Naive B cell (primary cell): ENCODE measurements around the gene BNC1. TPM values are rescaled to one million over a fixed set of nuclear protein-coding genes. Genes with fewer than 3 reads are reported as not detected.

Experiments used
- ATAC-seq, 2 donors: fragments of 150-1000 bp; cut with Tn5 transposase; 2 replicates each; pipeline ENCODE4 v1.10.0; 2021; ENCODE audit warnings: low read depth in 2 of 2, mild to moderate bottlenecking in 2 of 2, moderate library complexity in 2 of 2
- DNase-seq: peaks from one replicate; pipeline ENCODE4 v3.0.0; 2022
- H3K27ac Mint-ChIP-seq, 6 donors: one replicate each; pipeline ENCODE4 v1.8.0; 2020 to 2022; ENCODE audit warnings: mild to moderate bottlenecking in 6 of 6, mixed read lengths in 6 of 6, moderate library complexity in 5 of 6, inconsistent platforms in 2 of 6
- H3K27me3 Mint-ChIP-seq, 3 donors: one replicate each; pipeline ENCODE4 v1.8.0; 2021 to 2022; ENCODE audit warnings: mixed read lengths in 3 of 3, mild to moderate bottlenecking in 1 of 3
- H3K36me3 Mint-ChIP-seq, 2 donors: one replicate each; pipeline ENCODE4 v1.8.0; 2020 to 2022; ENCODE audit warnings: mixed read lengths in 2 of 2, inconsistent platforms in 1 of 2, mild to moderate bottlenecking in 1 of 2
- H3K4me1 Mint-ChIP-seq, 3 donors: one replicate each; pipeline ENCODE4 v1.8.0; 2020 to 2022; ENCODE audit warnings: mixed read lengths in 3 of 3, inconsistent platforms in 1 of 3, mild to moderate bottlenecking in 1 of 3, moderate library complexity in 1 of 3
- H3K4me3 Mint-ChIP-seq, 8 donors: one replicate each; pipeline ENCODE4 v1.8.0; 2020 to 2022; ENCODE audit warnings: mild to moderate bottlenecking in 8 of 8, mixed read lengths in 8 of 8, moderate library complexity in 8 of 8, inconsistent platforms in 2 of 8
- H3K9me3 Mint-ChIP-seq, 7 donors: one replicate each; pipeline ENCODE4 v1.8.0; 2020 to 2022; ENCODE audit warnings: mixed read lengths in 7 of 7, mild to moderate bottlenecking in 5 of 7, inconsistent platforms in 2 of 7, moderate library complexity in 1 of 7
- polyA plus RNA-seq, 6 donors: library from polyadenylated mRNA; unstranded; fragments of 300-500 nt; fragmentation: Illumina TruSeq; gene quantifications; one replicate each; pipeline ENCODE4 v1.2.3, GENCODE V29; 2021; ENCODE audit warnings: low read depth in 6 of 6

BNC1 gene
- polyA plus RNA-seq: not detected

DNA sequence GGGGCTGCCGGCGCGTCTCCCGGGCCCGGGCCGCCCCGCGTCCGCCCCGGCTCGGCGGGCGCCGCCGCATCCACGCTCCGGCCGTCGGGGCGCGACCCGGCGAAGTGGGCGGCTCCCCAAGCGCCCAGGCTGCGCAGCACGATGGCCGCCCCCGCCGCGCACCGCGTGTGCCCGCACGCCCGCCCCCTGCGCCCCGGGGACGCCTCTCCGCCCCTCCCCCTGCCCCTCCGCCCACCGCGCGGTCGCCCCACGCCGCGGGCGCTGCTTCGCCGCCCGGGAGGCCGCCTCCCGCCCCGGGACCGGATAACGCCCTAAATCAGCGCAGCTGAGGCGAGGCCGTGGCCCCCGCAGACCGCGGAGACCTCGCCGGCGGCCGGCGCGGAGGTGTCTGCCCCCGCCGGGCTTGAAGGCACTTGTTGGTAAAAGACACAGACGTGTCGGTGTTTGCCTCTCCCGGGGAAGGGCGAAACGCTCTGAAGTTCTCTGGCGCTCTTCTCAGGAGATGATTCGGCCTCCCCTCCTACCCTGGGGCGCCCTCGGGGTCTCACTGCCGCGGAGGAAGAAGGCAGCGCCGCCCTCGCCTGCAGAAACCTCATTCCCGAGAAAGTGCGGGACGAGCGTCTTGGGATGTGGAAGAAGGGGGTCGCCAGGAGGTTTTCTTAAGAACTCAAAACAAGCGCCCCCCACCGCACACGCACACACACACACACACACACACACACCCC is at the start of gene BNC1:
TSS of gene BNC1 (minus strand) at position 106 of the 725 bp plus-strand sequence. CDS start at position 70, 36 bp downstream.
- Mint-ChIP-seq H3K9me3 (peaks cover 0 to 4% (median 0%) of the 10 kb centered on the region in 7 donors), H3K27me3 (peaks cover 55 to 77% (median 70%) of the 10 kb centered on the region in 3 donors), H3K36me3 (no peaks in the 10 kb centered on the region), H3K4me3 (peak within 1 kb of the TSS in 7 of 8 donors; percentile 47 to 86 (median 70)), H3K27ac (no peak within 1 kb of the TSS), H3K4me1 (peaks cover 8 to 16% (median 9%) of the 10 kb centered on the region in 3 donors)
- DNase-seq (no peak), ATAC-seq (no peak)

- no peak for ATAC-seq
- H3K27ac Mint-ChIP-seq: no peak overlapping the region
- H3K4me3 Mint-ChIP-seq: no peak overlapping the region
- no peak for DNase-seq
- peaks cover 4 to 24% (median 15%) of the 10 kb centered on the region in 3 donors for H3K27me3 Mint-ChIP-seq
- no peaks in the 10 kb centered on the region for H3K4me1 Mint-ChIP-seq
- no peaks in the 10 kb centered on the region for H3K36me3 Mint-ChIP-seq
- H3K9me3 Mint-ChIP-seq: peaks cover 0 to 4% (median 0%) of the 10 kb centered on the region in 7 donors
Measured at GRCh38 chr15:83327041-83327440, 42.6 kb upstream of the BNC1 start.

- H3K27me3 Mint-ChIP-seq: peaks cover 9 to 40% (median 15%) of the 10 kb centered on the region in 3 donors
- H3K27ac Mint-ChIP-seq: no peak overlapping the region
- DNase-seq (no peak), ATAC-seq (no peak)
- no peaks in the 10 kb centered on the region for H3K36me3 Mint-ChIP-seq
- peaks cover 0 to 4% (median under 1%) of the 10 kb centered on the region in 7 donors for H3K9me3 Mint-ChIP-seq
- H3K4me1 Mint-ChIP-seq: no peaks in the 10 kb centered on the region
- no peak overlapping the region for H3K4me3 Mint-ChIP-seq
Measured at GRCh38 chr15:83324799-83325198, 40.3 kb upstream of the BNC1 start.

- Mint-ChIP-seq H3K27me3 (peaks cover 15 to 49% (median 16%) of the 10 kb centered on the region in 3 donors), H3K9me3 (peaks cover 0 to 4% (median 2%) of the 10 kb centered on the region in 7 donors), H3K4me3 (no peak overlapping the region), H3K36me3 (no peaks in the 10 kb centered on the region), H3K27ac (no peak overlapping the region), H3K4me1 (no peaks in the 10 kb centered on the region)
- DNase-seq: no peak
- ATAC-seq: no peak
Measured at GRCh38 chr15:83323296-83323711, 38.8 kb upstream of the BNC1 start.

- peaks cover 12 to 53% (median 19%) of the 10 kb centered on the region in 3 donors for H3K27me3 Mint-ChIP-seq
- peaks cover 0 to 4% (median 2%) of the 10 kb centered on the region in 7 donors for H3K9me3 Mint-ChIP-seq
- no peak for ATAC-seq
- no peak overlapping the region for H3K4me3 Mint-ChIP-seq
- H3K36me3 Mint-ChIP-seq: no peaks in the 10 kb centered on the region
- no peak for DNase-seq
- H3K27ac Mint-ChIP-seq: no peak overlapping the region
- H3K4me1 Mint-ChIP-seq: no peaks in the 10 kb centered on the region
Measured at GRCh38 chr15:83322691-83323090, 38.2 kb upstream of the BNC1 start.

- no peak for DNase-seq
- no peaks in the 10 kb centered on the region for H3K36me3 Mint-ChIP-seq
Measured at GRCh38 chr15:83322061-83322460, 37.6 kb upstream of the BNC1 start.

GRCh38 chr15:83320844-83321243 is 36.4 kb upstream of the BNC1 start:
- Mint-ChIP-seq H3K36me3 (no peaks in the 10 kb centered on the region), H3K4me1 (no peaks in the 10 kb centered on the region), H3K27ac (no peak overlapping the region)

More at GRCh38 chr15:83322061-83322460, 37.6 kb upstream of the BNC1 start:
- Mint-ChIP-seq H3K4me1 (no peaks in the 10 kb centered on the region), H3K9me3 (peaks cover 0 to 4% (median 2%) of the 10 kb centered on the region in 7 donors), H3K4me3 (peak overlapping the region in 1 of 8 donors; percentile 48), H3K27ac (no peak overlapping the region), H3K27me3 (peaks cover 6 to 53% (median 23%) of the 10 kb centered on the region in 3 donors)
- ATAC-seq: no peak

DNA sequence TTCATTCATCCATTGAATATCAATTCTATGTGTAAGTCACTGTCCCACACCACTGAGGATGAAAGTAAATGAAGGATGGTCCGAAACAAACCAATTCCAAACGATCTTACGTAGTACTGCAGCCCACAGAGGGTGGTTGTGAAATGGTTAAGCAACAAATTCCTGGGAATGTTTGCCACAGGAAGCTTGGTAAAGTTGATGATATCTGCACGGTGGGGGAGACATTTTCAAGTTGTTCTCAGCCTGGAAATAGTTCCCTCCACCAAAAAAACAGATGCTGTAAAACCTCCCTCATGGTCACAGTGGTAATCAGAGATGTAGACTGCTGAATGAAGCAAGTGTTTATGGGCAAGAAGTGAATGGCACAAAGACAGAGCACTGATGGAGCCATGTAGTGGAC is 35.9 kb upstream of the BNC1 start:
- peaks cover 0 to 3% (median 2%) of the 10 kb centered on the region in 7 donors for H3K9me3 Mint-ChIP-seq
- H3K27me3 Mint-ChIP-seq: peaks cover 5 to 38% (median 23%) of the 10 kb centered on the region in 3 donors
- H3K27ac Mint-ChIP-seq: no peak overlapping the region
- no peaks in the 10 kb centered on the region for H3K4me1 Mint-ChIP-seq
- DNase-seq (no peak), ATAC-seq (no peak)
- H3K36me3 Mint-ChIP-seq: no peaks in the 10 kb centered on the region
- no peak overlapping the region for H3K4me3 Mint-ChIP-seq

More at GRCh38 chr15:83320844-83321243, 36.4 kb upstream of the BNC1 start:
- Mint-ChIP-seq H3K27me3 (peaks cover 5 to 43% (median 23%) of the 10 kb centered on the region in 3 donors), H3K9me3 (peaks cover 0 to 3% (median 2%) of the 10 kb centered on the region in 7 donors), H3K4me3 (no peak overlapping the region)
- DNase-seq (no peak), ATAC-seq (no peak)

DNA sequence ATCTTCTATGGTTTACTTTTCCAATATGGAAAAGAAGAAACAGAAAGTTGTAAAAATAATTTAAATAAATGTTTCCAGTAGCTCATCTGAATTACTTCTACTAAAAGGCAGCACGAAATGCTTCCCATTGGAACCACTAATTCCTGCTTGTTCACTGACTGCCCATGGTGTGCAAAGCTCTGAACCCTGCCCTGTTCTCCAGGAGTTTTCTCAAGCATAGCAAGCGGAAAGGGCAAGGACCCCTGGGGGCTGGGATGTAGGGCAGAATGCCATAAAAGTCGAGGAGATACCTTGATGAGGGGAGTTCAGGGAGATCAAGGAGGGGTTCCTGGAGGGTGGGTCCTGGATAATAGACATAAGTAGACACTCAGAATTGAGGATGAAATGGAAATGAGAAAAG is 35.3 kb upstream of the BNC1 start:
- no peak overlapping the region for H3K27ac Mint-ChIP-seq
- no peak overlapping the region for H3K4me3 Mint-ChIP-seq
- no peak for DNase-seq
- H3K9me3 Mint-ChIP-seq: peaks cover 0 to 3% (median 2%) of the 10 kb centered on the region in 7 donors
- H3K27me3 Mint-ChIP-seq: peaks cover 5 to 36% (median 19%) of the 10 kb centered on the region in 3 donors
- no peaks in the 10 kb centered on the region for H3K4me1 Mint-ChIP-seq
- ATAC-seq: no peak
- H3K36me3 Mint-ChIP-seq: no peaks in the 10 kb centered on the region

DNA sequence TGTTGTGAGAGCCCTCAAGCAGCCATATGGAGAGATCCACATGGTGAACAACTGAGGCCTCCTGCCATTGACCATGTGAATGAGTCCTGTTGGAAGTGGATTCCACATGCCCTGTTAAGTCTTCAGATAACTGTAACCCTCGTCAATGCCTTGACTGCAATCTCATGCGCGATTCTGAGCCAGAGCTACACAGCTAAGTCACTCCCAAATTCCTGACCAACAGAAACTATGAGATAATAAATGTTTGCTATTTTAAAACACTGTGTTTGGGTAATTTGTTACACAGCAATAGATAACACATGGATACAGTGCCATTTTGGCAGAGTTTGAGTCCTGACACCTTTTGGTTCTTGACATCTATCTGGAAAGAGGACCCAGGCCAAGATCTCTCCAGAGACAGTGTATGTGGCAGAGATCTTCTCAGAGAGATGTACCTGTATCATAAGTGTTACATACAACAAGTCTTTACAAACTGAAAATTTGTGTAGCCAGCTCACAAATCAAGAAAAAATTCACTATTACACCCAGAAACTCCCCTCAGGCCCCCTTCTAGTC is 34.5 kb upstream of the BNC1 start:
- Mint-ChIP-seq H3K36me3 (no peaks in the 10 kb centered on the region), H3K9me3 (peaks cover 0 to 4% (median 2%) of the 10 kb centered on the region in 7 donors), H3K4me3 (no peak overlapping the region), H3K27me3 (peaks cover 5 to 36% (median 19%) of the 10 kb centered on the region in 3 donors), H3K4me1 (no peaks in the 10 kb centered on the region), H3K27ac (no peak overlapping the region)
- ATAC-seq (no peak), DNase-seq (no peak)

DNA sequence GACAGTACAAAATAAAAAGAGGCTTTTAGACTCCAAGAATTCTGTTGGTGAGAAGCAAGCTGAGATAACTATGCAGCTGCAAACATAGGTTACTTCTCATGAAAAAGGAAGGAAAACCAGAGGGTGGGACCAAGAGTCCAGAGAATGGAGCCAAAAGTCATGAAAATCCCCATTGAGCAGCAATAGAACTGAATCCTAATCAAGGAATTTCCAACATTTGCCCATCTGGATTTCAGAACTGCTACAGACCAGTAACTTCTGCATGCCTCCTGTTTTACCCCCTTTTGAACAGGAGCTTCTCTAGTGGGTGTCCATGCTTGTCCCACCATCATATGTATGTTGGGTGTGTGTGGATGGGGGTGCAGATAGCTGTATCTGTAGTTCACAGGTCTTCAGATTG is 33.6 kb upstream of the BNC1 start:
- H3K27ac Mint-ChIP-seq: no peak overlapping the region

DNA sequence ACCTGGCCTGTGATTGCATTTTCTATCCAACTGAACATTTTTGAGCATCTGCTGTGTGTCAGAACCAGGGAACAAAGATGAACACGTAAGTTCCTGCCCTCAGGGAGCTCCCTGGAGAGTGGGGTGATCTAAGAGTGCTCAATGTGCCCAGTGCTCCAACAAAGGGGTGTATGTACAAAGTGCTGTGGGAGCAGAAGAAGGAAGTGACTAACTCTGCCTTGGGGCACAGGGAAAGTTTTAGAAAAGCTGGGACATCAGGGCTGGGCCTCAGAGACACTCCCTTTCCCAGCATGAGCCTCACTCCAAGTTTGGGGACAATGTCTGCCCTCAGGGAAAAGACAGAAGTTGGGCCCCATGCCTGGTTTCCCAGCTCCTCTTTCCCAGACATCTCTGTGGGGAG is 27.6 kb upstream of the BNC1 start:
- Mint-ChIP-seq H3K4me1 (no peaks in the 10 kb centered on the region), H3K9me3 (peaks cover 0 to 5% (median 0%) of the 10 kb centered on the region in 7 donors), H3K27me3 (peaks cover 0 to 7% (median 3%) of the 10 kb centered on the region in 3 donors), H3K27ac (no peak overlapping the region), H3K36me3 (no peaks in the 10 kb centered on the region), H3K4me3 (no peak overlapping the region)
- DNase-seq (no peak), ATAC-seq (no peak)

More for the DNA sequence above, 33.6 kb upstream of the BNC1 start:
- Mint-ChIP-seq H3K36me3 (no peaks in the 10 kb centered on the region), H3K27me3 (peaks cover 5 to 36% (median 19%) of the 10 kb centered on the region in 3 donors), H3K4me3 (no peak overlapping the region), H3K4me1 (no peaks in the 10 kb centered on the region), H3K9me3 (peaks cover 0 to 4% (median 2%) of the 10 kb centered on the region in 7 donors)
- DNase-seq: no peak
- ATAC-seq: no peak

DNA sequence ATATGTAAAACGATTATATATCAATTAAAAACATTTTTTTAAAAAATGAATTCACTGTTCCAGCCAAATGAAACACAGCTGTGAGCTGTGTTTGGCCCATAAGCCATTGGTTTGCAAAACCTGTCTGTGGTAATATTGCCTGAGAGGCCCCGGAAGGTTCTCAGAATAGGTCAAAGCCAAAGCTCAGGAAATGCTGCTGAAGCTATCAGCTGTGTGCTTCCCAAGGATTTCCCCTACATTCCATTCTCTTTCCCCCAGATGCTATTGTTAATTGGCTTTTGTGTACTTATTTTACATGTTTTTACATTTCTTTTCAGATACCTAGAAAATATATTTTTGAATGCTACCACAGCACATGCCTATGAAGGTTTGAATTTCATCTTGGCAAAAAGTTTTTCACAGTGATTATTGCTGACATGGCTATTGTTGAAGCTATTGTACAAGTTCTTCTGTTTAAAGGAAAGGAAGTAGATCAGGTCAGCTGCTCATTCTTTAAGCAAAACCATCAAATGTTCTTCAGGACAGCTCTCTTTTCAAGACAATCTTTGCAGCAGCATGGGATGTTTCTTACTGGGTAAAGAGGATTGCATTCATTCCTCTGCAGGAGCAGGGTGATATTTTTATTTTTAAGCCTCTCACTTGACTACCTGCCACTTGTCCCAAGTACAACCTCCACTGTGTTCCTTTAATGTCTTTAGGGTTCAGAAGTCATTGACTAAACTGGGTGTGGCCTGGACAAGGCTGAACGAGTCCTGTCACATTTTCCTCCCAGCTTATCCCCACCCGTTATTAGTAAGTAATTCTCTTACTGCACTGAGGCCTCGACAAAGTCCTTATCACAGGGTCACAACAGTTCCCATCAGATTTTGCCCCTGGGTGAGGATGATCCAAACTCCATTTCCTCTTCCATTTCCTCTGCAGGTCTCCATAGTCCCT is 26.3 kb upstream of the BNC1 start:
- no peak overlapping the region for H3K4me3 Mint-ChIP-seq
- H3K27me3 Mint-ChIP-seq: peaks cover 3 to 7% (median 5%) of the 10 kb centered on the region in 3 donors
- H3K4me1 Mint-ChIP-seq: no peaks in the 10 kb centered on the region
- peaks cover 0 to 5% (median 0%) of the 10 kb centered on the region in 7 donors for H3K9me3 Mint-ChIP-seq
- H3K36me3 Mint-ChIP-seq: no peaks in the 10 kb centered on the region
- no peak for ATAC-seq
- DNase-seq: no peak
- H3K27ac Mint-ChIP-seq: peak overlapping the region in 1 of 6 donors; percentile 27
